Spinal cord (tissue), 10 donors: ENCODE results near the gene NPAS2. TPM values are rescaled to one million over a fixed set of nuclear protein-coding genes. Genes with fewer than 3 reads are reported as not detected.

ENCODE experiments used
- DNase-seq, 6 donors: peaks; one replicate each; pipeline versions ENCODE4 v3.0.0 to v3.0.0-alpha.2; 2013 to 2015; ENCODE audit warnings: low spot score in 6 of 6, low read depth in 4 of 6
- H3K27ac ChIP-seq: one replicate; pipeline ENCODE4 v1.5.1; 2013; ENCODE audit warnings: low read depth, low read length, control low read depth
- H3K27me3 ChIP-seq: one replicate; pipeline ENCODE4 v1.6.1; 2013; ENCODE audit warnings: low read length; ENCODE audit not compliant: control insufficient read depth, insufficient read depth
- H3K36me3 ChIP-seq: one replicate; pipeline ENCODE4 v1.6.1; 2013; ENCODE audit warnings: low read length; ENCODE audit not compliant: control insufficient read depth, insufficient read depth
- H3K4me1 ChIP-seq: one replicate; pipeline ENCODE4 v1.6.1; 2013; ENCODE audit warnings: low read length; ENCODE audit not compliant: control insufficient read depth, insufficient read depth
- H3K4me3 ChIP-seq: one replicate; pipeline ENCODE4 v1.5.1; 2013; ENCODE audit warnings: low read depth, low read length, control low read depth
- H3K9me3 ChIP-seq: one replicate; pipeline ENCODE4 v1.6.1; 2013; ENCODE audit warnings: low read length; ENCODE audit not compliant: control insufficient read depth, insufficient read depth
- WGBS: methylation state at CpG from one replicate; pipeline ENCODE4 v1.1.5; 2013; ENCODE audit warnings: missing lambda C conversion rate; ENCODE audit not compliant: insufficient coverage; 5-methylcytosine and 5-hydroxymethylcytosine counted together
- polyA plus RNA-seq, 2 donors: library from polyadenylated mRNA; unstranded; fragments of 120-200 nt; gene quantifications; one replicate each; pipeline ENCODE4 v1.2.1, GENCODE V29; 2013; ENCODE audit not compliant: insufficient read length in 2 of 2
- total RNA-seq, 2 donors: library from RNA; depleted of rRNA in 1 of 2; stranded (reverse); fragments of 120-200 nt in 1 of 2; fragments of >200 nt in 1 of 2; gene quantifications; one replicate each; pipeline versions ENCODE4 v1.2.3 to v1.2.4, GENCODE V29; 2013 to 2014
- donor health status: healthy.

The NPAS2 gene
- total and polyA plus RNA-seq, 4 donors: 6.4 to 24.6 (median 14.6) TPM

DNA sequence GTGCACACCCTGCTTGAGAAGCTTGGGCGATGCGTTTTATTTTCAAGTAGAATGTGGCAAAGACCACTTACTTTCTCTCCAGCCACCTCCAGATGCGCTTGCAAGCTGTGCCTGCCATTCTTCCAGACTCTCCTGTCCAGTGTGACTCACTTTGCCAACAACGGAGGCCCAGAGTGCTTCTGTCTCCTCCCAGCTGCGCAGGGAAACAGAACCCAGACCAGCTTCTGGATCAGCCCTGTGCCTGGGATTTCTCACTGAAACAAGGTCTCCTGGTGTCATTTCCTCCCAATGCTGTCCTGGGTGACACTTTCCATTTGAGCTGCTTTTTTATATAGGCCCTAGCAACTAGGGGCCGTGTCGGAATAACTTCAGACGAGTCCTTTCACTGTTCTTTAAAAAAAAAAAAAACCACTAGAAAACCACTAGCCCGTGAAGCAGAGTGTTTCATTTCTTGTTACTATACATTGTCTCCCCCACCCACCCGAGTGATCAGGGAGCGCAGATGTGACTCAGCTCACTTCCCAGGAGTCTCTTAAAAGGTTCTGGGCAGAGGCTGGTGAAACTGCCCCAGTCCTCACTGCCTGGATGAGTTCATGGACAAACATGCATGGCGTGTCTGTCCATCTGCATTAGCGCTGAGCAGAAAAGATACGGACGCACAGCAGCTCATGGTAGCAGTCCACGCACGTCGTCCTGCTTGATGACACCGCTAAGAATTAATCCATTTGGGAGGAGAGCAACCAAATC is 156.9 kb downstream of the NPAS2 start:
- Histone ChIP-seq H3K4me3 (no peak overlapping the region), H3K9me3 (no peaks in the 10 kb centered on the region), H3K36me3 (peaks cover 43% of the 10 kb centered on the region), H3K27ac (no peak overlapping the region), H3K27me3 (no peaks in the 10 kb centered on the region), H3K4me1 (no peaks in the 10 kb centered on the region)
- WGBS: 81% methylated on average over 15 of the region's 19 CpGs
- no peak for DNase-seq

DNA sequence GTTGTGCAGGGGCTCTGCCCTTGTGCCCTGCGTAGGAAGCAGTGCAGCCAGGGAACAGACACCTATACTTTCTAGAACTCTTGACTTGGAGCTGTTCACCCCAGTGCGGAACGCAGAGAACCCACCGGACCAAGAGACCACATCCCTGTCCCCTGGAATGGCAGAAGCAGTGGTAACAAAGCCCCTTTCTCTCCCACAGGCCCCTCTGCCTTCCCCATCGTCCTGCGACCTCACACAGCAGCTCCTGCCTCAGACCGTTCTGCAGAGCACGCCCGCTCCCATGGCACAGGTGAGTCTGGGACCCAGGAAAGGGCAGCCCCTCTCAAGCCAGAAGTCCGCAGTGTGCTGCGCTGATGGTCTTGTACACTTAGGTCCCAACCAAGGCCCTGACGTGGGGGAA is 157.6 kb downstream of the NPAS2 start:
- Histone ChIP-seq H3K27me3 (no peaks in the 10 kb centered on the region), H3K36me3 (peaks cover 47% of the 10 kb centered on the region), H3K9me3 (no peaks in the 10 kb centered on the region), H3K27ac (no peak overlapping the region), H3K4me1 (no peaks in the 10 kb centered on the region), H3K4me3 (no peak overlapping the region)
- DNase-seq: no peak
- WGBS: 91% methylated on average over 11 of the region's 12 CpGs

- peak in 2 of 6 donors; percentile 57 to 75 for DNase-seq
- Histone ChIP-seq H3K4me1 (no peaks in the 10 kb centered on the region), H3K36me3 (peaks cover 49% of the 10 kb centered on the region), H3K27ac (no peak overlapping the region), H3K27me3 (no peaks in the 10 kb centered on the region), H3K9me3 (no peaks in the 10 kb centered on the region), H3K4me3 (no peak overlapping the region)
- 43% methylated on average over 13 of the region's 16 CpGs for WGBS
Observed at GRCh38 chr2:100978582-100979191, 158.7 kb downstream of the NPAS2 start.

- 99% methylated on average over 6 of the region's 12 CpGs for WGBS
- no peaks in the 10 kb centered on the region for H3K27me3 ChIP-seq
- no peak overlapping the region for H3K27ac ChIP-seq
- H3K4me3 ChIP-seq: no peak overlapping the region
- no peaks in the 10 kb centered on the region for H3K9me3 ChIP-seq
- no peak for DNase-seq
- peaks cover 41% of the 10 kb centered on the region for H3K36me3 ChIP-seq
- no peaks in the 10 kb centered on the region for H3K4me1 ChIP-seq
Observed at GRCh38 chr2:100980046-100980445, 160.1 kb downstream of the NPAS2 start.

DNA sequence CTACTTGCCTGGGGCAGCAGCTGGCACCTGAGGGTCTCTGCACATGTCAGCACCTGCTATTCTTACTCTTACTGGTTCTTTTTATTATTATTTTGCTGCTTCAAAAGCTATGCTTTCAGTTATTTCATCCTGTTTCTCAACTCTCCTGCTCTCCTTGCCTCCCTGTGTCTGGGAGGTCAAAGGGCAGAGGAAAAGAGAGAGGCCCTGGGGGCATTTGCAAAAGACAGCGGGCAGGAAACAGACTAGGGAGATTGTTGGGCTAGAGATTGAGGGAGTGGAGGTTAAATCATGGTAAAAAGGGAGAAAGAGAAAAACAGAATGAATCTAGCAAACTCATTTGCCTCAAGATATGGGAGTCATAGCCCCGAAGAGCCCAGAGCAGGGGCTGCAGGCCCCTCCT is 161.1 kb downstream of the NPAS2 start:
- no peaks in the 10 kb centered on the region for H3K27me3 ChIP-seq
- WGBS: 70% methylated on average over 2 of the region's 2 CpGs
- H3K36me3 ChIP-seq: peaks cover 34% of the 10 kb centered on the region
- no peak overlapping the region for H3K4me3 ChIP-seq
- DNase-seq: no peak
- H3K9me3 ChIP-seq: no peaks in the 10 kb centered on the region
- no peaks in the 10 kb centered on the region for H3K4me1 ChIP-seq
- H3K27ac ChIP-seq: no peak overlapping the region

- H3K27me3 ChIP-seq: no peaks in the 10 kb centered on the region
- 51% methylated on average over 7 of the region's 8 CpGs for WGBS
- no peak overlapping the region for H3K27ac ChIP-seq
- no peaks in the 10 kb centered on the region for H3K9me3 ChIP-seq
- no peak overlapping the region for H3K4me3 ChIP-seq
- H3K4me1 ChIP-seq: no peaks in the 10 kb centered on the region
- peak in 1 of 6 donors; percentile 16 for DNase-seq
- H3K36me3 ChIP-seq: peaks cover 27% of the 10 kb centered on the region
Observed at GRCh38 chr2:100982431-100982861, 162.5 kb downstream of the NPAS2 start.

- Histone ChIP-seq H3K27me3 (no peaks in the 10 kb centered on the region), H3K4me1 (no peaks in the 10 kb centered on the region), H3K4me3 (no peak overlapping the region), H3K36me3 (peaks cover 27% of the 10 kb centered on the region), H3K9me3 (no peaks in the 10 kb centered on the region), H3K27ac (no peak overlapping the region)
- DNase-seq: no peak
- 87% methylated on average over 11 of the region's 12 CpGs for WGBS
Observed at GRCh38 chr2:100983201-100983600, 163.3 kb downstream of the NPAS2 start.

DNA sequence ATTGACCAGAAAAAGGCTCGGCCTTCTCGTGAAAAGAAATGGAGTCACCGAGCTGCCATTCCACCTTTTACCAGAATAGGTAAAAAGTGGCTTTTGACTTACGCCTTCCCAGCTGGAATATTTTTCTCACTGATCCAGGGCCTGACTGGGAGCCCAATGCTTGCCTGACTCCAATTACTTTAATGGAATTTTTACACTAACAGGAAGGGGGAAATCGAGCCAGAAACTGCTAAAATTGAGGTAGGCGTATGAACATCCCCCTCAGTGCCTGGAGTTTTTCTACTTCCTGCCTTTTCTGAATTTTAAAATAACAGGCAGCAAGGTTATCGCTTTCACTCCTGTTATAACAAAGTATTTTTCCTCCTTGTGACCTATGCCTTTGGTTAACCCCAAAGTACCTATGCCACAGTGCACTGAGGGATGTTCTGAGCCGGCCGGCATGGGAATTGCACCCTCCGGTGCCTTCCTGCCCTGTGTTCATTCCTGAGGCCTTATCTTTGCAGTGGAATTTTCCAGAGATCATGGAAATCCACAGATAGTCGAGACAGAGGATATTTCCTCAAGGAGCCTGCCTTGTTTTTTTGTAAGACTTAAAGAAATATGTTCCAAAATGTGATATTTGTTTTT is 163.9 kb downstream of the NPAS2 start:
- peaks cover 30% of the 10 kb centered on the region for H3K36me3 ChIP-seq
- H3K27ac ChIP-seq: no peak overlapping the region
- WGBS: 94% methylated on average over 8 of the region's 11 CpGs
- no peak overlapping the region for H3K4me3 ChIP-seq
- no peaks in the 10 kb centered on the region for H3K4me1 ChIP-seq
- H3K27me3 ChIP-seq: no peaks in the 10 kb centered on the region
- no peaks in the 10 kb centered on the region for H3K9me3 ChIP-seq
- no peak for DNase-seq

DNA sequence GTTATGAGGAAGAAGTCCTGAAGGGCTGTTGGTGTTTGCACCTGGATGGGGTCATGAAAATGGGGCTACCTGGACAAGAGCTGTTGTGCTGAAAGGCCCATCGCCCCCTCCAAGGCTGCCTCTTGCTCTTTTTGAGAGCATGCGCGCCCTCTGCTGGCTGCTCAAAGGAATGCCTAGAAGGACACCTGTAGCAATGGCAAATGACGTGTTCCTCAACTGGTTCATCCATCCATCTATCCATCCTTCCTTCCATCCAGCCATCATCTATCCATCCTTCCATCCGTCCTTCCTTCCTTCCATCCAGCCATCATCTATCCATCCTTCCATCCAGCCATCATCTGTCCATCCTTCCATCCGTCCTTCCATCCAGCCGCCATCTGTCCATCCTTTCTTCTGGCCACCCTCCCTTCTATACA is 165.0 kb downstream of the NPAS2 start:
- no peak overlapping the region for H3K27ac ChIP-seq
- DNase-seq: peak; percentile 29 to 93 (median 62)
- H3K4me1 ChIP-seq: no peaks in the 10 kb centered on the region
- no peaks in the 10 kb centered on the region for H3K27me3 ChIP-seq
- H3K36me3 ChIP-seq: peaks cover 32% of the 10 kb centered on the region
- H3K9me3 ChIP-seq: no peaks in the 10 kb centered on the region
- no peak overlapping the region for H3K4me3 ChIP-seq
- 30% methylated on average over 7 of the region's 7 CpGs for WGBS
